ENCODE results near the gene MRTFA. TPM values are rescaled to one million over a fixed set of nuclear protein-coding genes. Genes with fewer than 3 reads are reported as not detected.

MRTFA gene
- total and polyA plus RNA-seq, 5 experiments from 2014 or later, result 10.7 to 122 (median 31.0) TPM

- DNase-seq (no peak), ATAC-seq (no peak)
- Mint-ChIP-seq H3K4me3 (no peak overlapping the region), H3K27ac (no peak overlapping the region), H3K27me3 (no peaks in the 10 kb centered on the region), H3K36me3 (peaks cover 19 to 26% (median 22%) of the 10 kb centered on the region in 3 donors), H3K9me3 (peaks cover 0 to 22% (median 9%) of the 10 kb centered on the region in 9 donors), H3K4me1 (peaks cover 19 to 35% (median 30%) of the 10 kb centered on the region in 4 donors)
- POLR2A ChIA-PET, result no interaction called here
Measured at GRCh38 chr22:40620464-40621046, 16.0 kb downstream of the MRTFA start.

- Mint-ChIP-seq H3K9me3 (peaks cover 0 to 22% (median 9%) of the 10 kb centered on the region in 9 donors), H3K27me3 (no peaks in the 10 kb centered on the region), H3K4me3 (no peak overlapping the region), H3K4me1 (peaks cover 24 to 34% (median 28%) of the 10 kb centered on the region in 4 donors), H3K36me3 (peaks cover 19 to 26% (median 23%) of the 10 kb centered on the region in 3 donors), H3K27ac (peak overlapping the region in 1 of 10 donors; percentile 50)
- POLR2A ChIA-PET, result no interaction called here
- ATAC-seq (no peak), DNase-seq (no peak)
Measured at GRCh38 chr22:40618400-40618799, 18.1 kb downstream of the MRTFA start.

- no peak overlapping the region for H3K4me3 Mint-ChIP-seq
- peaks cover 10 to 18% (median 15%) of the 10 kb centered on the region in 3 donors for H3K36me3 Mint-ChIP-seq
- ATAC-seq, result no peak
- DNase-seq, result no peak
- H3K27me3 Mint-ChIP-seq, result no peaks in the 10 kb centered on the region
- no peak overlapping the region for H3K27ac Mint-ChIP-seq
- H3K4me1 Mint-ChIP-seq, result peaks cover 27 to 47% (median 38%) of the 10 kb centered on the region in 4 donors
- POLR2A ChIA-PET, result no interaction called here
- H3K9me3 Mint-ChIP-seq, result peaks cover 0 to 14% (median 5%) of the 10 kb centered on the region in 9 donors
Measured at GRCh38 chr22:40616578-40616977, 19.9 kb downstream of the MRTFA start.

GRCh38 chr22:40613067-40613466 lies 23.5 kb downstream of the MRTFA start:
- POLR2A ChIA-PET, result no interaction called here
- no peak overlapping the region for H3K4me3 Mint-ChIP-seq
- DNase-seq (no peak), ATAC-seq (no peak)
- H3K4me1 Mint-ChIP-seq, result peaks cover 17 to 49% (median 41%) of the 10 kb centered on the region in 4 donors
- peak overlapping the region in 2 of 10 donors; percentile 45 for H3K27ac Mint-ChIP-seq
- H3K27me3 Mint-ChIP-seq, result no peaks in the 10 kb centered on the region
- H3K36me3 Mint-ChIP-seq, result peaks cover 4 to 5% (median 5%) of the 10 kb centered on the region in 3 donors
- H3K9me3 Mint-ChIP-seq, result peaks cover 0 to 2% (median 0%) of the 10 kb centered on the region in 9 donors

GRCh38 chr22:40612291-40612751 lies 24.2 kb downstream of the MRTFA start:
- peaks cover 0 to 2% (median 0%) of the 10 kb centered on the region in 9 donors for H3K9me3 Mint-ChIP-seq
- ATAC-seq, result no peak
- H3K27ac Mint-ChIP-seq, result peak overlapping the region in 3 of 10 donors; percentile 26 to 60 (median 45)
- no peak overlapping the region for H3K4me3 Mint-ChIP-seq
- peaks cover 19 to 54% (median 45%) of the 10 kb centered on the region in 4 donors for H3K4me1 Mint-ChIP-seq
- POLR2A ChIA-PET, result no interaction called here
- H3K36me3 Mint-ChIP-seq, result peaks cover 2 to 5% (median 2%) of the 10 kb centered on the region in 3 donors
- no peak for DNase-seq
- no peaks in the 10 kb centered on the region for H3K27me3 Mint-ChIP-seq

GRCh38 chr22:40611606-40612005 lies 24.9 kb downstream of the MRTFA start:
- H3K9me3 Mint-ChIP-seq, result peaks cover 0 to 2% (median 0%) of the 10 kb centered on the region in 9 donors
- H3K4me3 Mint-ChIP-seq, result no peak overlapping the region
- DNase-seq, result no peak
- POLR2A ChIA-PET, result no interaction called here
- H3K36me3 Mint-ChIP-seq, result peaks cover 0 to 5% (median 2%) of the 10 kb centered on the region in 3 donors
- H3K27me3 Mint-ChIP-seq, result no peaks in the 10 kb centered on the region
- H3K4me1 Mint-ChIP-seq, result peaks cover 19 to 59% (median 52%) of the 10 kb centered on the region in 4 donors
- ATAC-seq, result no peak
- peak overlapping the region in 1 of 10 donors; percentile 34 for H3K27ac Mint-ChIP-seq

GRCh38 chr22:40610329-40610850 lies 26.1 kb downstream of the MRTFA start:
- POLR2A ChIA-PET, result interaction anchor here (0.7 kb wide), 1 partner anchor 138 kb away, joined by 3 read pairs; no protein-coding TSS in a partner anchor
- H3K9me3 Mint-ChIP-seq, result no peaks in the 10 kb centered on the region
- ATAC-seq, result no peak
- H3K27ac Mint-ChIP-seq, result peak overlapping the region in 4 of 10 donors; percentile 13 to 35 (median 28)
- H3K4me3 Mint-ChIP-seq, result no peak overlapping the region
- H3K27me3 Mint-ChIP-seq, result no peaks in the 10 kb centered on the region
- peaks cover 16 to 65% (median 60%) of the 10 kb centered on the region in 4 donors for H3K4me1 Mint-ChIP-seq
- peaks cover 0 to 2% (median 0%) of the 10 kb centered on the region in 3 donors for H3K36me3 Mint-ChIP-seq
- no peak for DNase-seq

GRCh38 chr22:40609216-40609615 lies 27.3 kb downstream of the MRTFA start:
- Mint-ChIP-seq H3K4me3 (no peak overlapping the region), H3K36me3 (peaks cover 0 to 2% (median 0%) of the 10 kb centered on the region in 3 donors), H3K9me3 (no peaks in the 10 kb centered on the region), H3K27ac (no peak overlapping the region), H3K27me3 (no peaks in the 10 kb centered on the region), H3K4me1 (peaks cover 23 to 70% (median 63%) of the 10 kb centered on the region in 4 donors)
- ATAC-seq (no peak), DNase-seq (no peak)
- POLR2A ChIA-PET, result no interaction called here

- Mint-ChIP-seq H3K9me3 (no peaks in the 10 kb centered on the region), H3K27ac (peak overlapping the region in 2 of 10 donors; percentile 60 to 69), H3K4me1 (peaks cover 22 to 69% (median 62%) of the 10 kb centered on the region in 4 donors), H3K27me3 (no peaks in the 10 kb centered on the region), H3K4me3 (no peak overlapping the region), H3K36me3 (no peaks in the 10 kb centered on the region)
- no peak for DNase-seq
- ATAC-seq, result no peak
- POLR2A ChIA-PET, result interaction anchor here (0.7 kb wide), 1 partner anchor 118 kb away, joined by 6 read pairs; no protein-coding TSS in a partner anchor
Measured at GRCh38 chr22:40607506-40607905, 29.0 kb downstream of the MRTFA start.

GRCh38 chr22:40606306-40606705 lies 30.2 kb downstream of the MRTFA start:
- H3K4me3 Mint-ChIP-seq, result no peak overlapping the region

GRCh38 chr22:40605761-40606160 lies 30.8 kb downstream of the MRTFA start:
- Mint-ChIP-seq H3K4me1 (peaks cover 24 to 68% (median 64%) of the 10 kb centered on the region in 4 donors), H3K4me3 (no peak overlapping the region), H3K9me3 (no peaks in the 10 kb centered on the region), H3K27ac (peak overlapping the region in 1 of 10 donors; percentile 20), H3K36me3 (no peaks in the 10 kb centered on the region), H3K27me3 (no peaks in the 10 kb centered on the region)
- ATAC-seq (no peak), DNase-seq (no peak)
- POLR2A ChIA-PET, result no interaction called here

More at GRCh38 chr22:40606306-40606705, 30.2 kb downstream of the MRTFA start:
- no peaks in the 10 kb centered on the region for H3K27me3 Mint-ChIP-seq
- DNase-seq (no peak), ATAC-seq (no peak)
- POLR2A ChIA-PET, result no interaction called here
- peak overlapping the region in 2 of 10 donors; percentile 20 to 25 for H3K27ac Mint-ChIP-seq
- H3K4me1 Mint-ChIP-seq, result peaks cover 23 to 67% (median 62%) of the 10 kb centered on the region in 4 donors
- H3K36me3 Mint-ChIP-seq, result no peaks in the 10 kb centered on the region
- no peaks in the 10 kb centered on the region for H3K9me3 Mint-ChIP-seq

- DNase-seq, result no peak
- no peaks in the 10 kb centered on the region for H3K9me3 Mint-ChIP-seq
- H3K27me3 Mint-ChIP-seq, result no peaks in the 10 kb centered on the region
- no peaks in the 10 kb centered on the region for H3K36me3 Mint-ChIP-seq
- no peak for ATAC-seq
- POLR2A ChIA-PET, result no interaction called here
- H3K4me3 Mint-ChIP-seq, result no peak overlapping the region
- H3K4me1 Mint-ChIP-seq, result peaks cover 30 to 71% (median 58%) of the 10 kb centered on the region in 4 donors
- peak overlapping the region in 3 of 10 donors; percentile 0 to 12 (median 10) for H3K27ac Mint-ChIP-seq
Measured at GRCh38 chr22:40603088-40603605, 33.4 kb downstream of the MRTFA start.

GRCh38 chr22:40602231-40602630 lies 34.3 kb downstream of the MRTFA start:
- Mint-ChIP-seq H3K4me1 (peaks cover 28 to 72% (median 55%) of the 10 kb centered on the region in 4 donors), H3K27me3 (no peaks in the 10 kb centered on the region), H3K9me3 (no peaks in the 10 kb centered on the region), H3K36me3 (no peaks in the 10 kb centered on the region), H3K4me3 (peak overlapping the region in 1 of 10 donors; percentile 36), H3K27ac (peak overlapping the region in 1 of 10 donors; percentile 67)
- DNase-seq (no peak), ATAC-seq (no peak)
- POLR2A ChIA-PET, result interaction anchor here (0.6 kb wide), 1 partner anchor 63 kb away, joined by 4 read pairs; no protein-coding TSS in a partner anchor
